Measurements from ENCODE around the gene ST6GALNAC1.
"Not testable (repeated sequence)": the region's sequence is repeated elsewhere in the genome, so short reads cannot be mapped to it uniquely, and the experiment has no call there.

ST6GALNAC1 gene

DNA sequence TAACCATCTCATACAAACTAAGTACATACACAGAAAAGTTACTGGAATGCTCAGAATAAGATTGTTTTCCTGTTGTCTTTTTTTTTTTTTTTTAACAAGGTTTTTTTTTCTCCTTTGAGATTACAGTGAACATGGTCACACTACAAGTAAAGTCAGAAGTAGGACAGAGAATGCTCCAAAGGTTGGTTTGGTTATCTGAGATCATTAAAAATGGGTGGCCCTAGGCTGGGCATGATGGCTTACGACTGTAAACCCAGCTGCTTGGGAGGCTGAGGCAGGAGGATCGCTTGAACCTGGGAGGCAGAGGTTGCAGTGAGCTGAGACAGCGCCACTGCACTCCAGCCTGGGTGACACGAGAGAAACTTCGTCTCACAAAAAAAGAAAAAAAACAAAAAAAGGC is 6.9 kb upstream of the ST6GALNAC1 start:
- no peak for DNase-seq (ENCODE audit: low read depth)
- no peak overlapping the region for H3K4me3 ChIP-seq (ENCODE audit: low read depth, low read length)

DNA sequence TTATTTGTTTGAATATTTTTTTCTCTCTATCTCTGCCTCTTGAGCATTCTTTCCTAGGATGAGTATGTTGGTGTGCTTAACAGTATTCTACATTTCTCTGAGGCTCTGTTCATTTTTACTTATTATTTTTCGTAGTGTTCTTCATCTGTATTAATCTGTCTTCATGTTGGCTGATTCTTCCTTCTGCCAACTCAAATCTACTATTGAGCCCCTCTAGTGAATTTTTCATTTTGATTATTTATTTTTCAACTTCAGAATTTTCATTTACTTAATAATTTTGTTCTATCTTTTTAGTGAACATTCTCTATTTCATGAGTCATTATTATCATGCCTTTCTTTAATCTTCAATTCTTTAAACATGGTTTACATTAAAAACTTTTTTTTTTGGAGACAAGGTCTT is 3.2 kb upstream of the ST6GALNAC1 start:
- DNase-seq (ENCODE audit: low read depth): no peak
- H3K4me3 ChIP-seq (ENCODE audit: low read depth, low read length): no peak overlapping the region

DNA sequence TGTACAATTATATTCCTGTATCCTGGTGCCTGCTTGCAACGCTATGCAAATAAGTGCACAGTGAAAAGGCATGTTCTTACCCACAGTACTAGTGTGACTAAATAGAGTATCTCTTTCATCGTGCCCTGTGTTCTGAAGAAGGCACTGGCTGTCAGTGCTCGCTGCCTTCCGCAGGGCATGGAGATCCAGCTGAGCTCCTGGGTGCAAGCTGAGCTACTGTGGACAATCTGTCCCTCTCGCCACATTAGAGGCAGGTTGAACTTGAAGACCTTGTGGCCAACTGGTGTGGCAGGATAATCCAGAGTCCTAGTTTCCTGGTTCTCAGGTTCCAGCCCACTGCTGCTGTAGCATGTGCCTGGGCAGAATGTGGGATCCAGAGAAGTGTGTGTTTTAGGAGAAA is 1.9 kb upstream of the ST6GALNAC1 start:
- DNase-seq (ENCODE audit: low read depth): no peak
- no peak overlapping the region for H3K4me3 ChIP-seq (ENCODE audit: low read depth, low read length)

DNA sequence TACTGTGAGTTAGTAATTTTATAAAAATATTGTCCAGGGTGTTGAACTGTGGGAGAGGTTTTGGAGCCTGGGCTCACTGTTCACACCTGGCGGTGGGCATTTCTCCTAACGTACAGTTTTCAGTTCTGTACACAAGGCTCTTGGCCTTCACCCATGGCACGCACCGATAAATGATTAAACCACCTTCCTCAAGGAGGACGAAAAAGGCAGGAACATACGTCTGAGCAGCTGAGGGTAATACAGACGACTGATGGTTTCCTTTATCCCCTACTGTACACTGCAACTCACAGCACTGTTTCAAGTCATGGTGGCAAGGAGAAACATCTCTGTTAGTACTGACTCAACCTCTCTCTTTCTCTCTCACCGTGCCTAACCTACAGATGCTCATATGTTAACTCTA is 1.4 kb upstream of the ST6GALNAC1 start:
- H3K4me3 ChIP-seq (ENCODE audit: low read depth, low read length): no peak overlapping the region
- DNase-seq (ENCODE audit: low read depth): no peak

DNA sequence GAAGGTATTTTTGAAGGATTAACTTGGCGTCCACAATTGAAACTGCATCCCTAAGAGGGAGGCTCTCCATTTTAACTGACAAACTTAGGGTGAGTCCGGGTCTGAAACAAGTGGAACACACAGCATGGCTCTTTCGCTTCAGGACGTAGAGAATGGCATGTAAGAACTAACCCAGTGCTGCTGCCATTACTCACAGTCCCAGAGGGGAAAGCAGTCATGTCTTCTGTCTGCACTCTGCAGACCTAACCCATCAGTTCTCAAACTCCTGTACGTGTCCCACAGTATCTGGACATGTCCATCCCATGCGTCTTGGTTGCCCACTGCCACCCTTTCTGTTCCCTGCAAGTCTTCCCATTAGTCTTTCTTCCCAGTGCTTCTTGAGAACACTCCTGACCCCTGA is 563 bp downstream of the ST6GALNAC1 start:
- H3K4me3 ChIP-seq (ENCODE audit: low read depth, low read length): no peak overlapping the region
- no peak for DNase-seq (ENCODE audit: low read depth)

DNA sequence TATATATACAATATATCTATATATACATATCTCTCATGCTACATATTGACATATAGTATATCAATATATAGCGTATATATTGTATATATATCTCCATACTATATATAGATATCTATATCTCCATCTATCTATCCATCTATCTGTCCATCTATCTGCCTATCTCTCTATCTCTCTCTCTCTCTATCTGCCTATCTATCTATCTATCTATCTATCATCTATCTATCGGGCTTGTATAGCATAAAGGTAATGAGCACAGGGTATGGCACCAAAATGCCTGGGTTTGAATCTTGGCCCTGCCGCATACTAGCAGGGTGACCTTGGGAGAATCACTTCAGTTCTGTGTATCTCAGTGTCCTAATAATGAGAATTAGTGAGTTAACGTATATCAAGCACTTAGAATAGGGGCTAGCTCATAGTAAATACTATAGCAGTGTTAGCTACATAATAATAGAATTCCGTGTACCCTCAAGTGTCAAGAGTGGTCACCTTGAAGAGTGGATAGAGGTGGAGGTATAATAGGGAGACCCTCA is 1.5 kb downstream of the ST6GALNAC1 start:
- DNase-seq (ENCODE audit: low read depth): no peak
- H3K4me3 ChIP-seq (ENCODE audit: low read depth, low read length): no peak overlapping the region

DNA sequence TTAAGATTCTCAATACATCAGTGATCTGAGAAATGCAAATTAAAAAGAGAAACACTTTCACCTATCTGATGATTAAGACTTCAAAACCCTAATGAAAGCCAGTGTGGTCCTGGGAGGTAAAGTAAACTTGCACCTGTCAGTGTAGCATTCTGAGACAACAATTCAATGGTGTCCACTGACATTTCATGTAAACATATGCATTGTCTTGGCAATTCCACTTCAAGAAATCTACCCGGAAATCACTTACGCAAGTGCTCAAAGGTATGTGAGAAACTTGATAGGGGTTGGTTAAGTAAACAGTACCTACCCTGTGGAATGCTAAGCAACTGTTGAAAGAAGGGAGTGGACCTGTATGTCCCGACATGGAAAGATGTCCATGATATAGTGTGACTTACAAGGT is 2.1 kb downstream of the ST6GALNAC1 start:
- DNase-seq (ENCODE audit: low read depth): no peak
- no peak overlapping the region for H3K4me3 ChIP-seq (ENCODE audit: low read depth, low read length)

DNA sequence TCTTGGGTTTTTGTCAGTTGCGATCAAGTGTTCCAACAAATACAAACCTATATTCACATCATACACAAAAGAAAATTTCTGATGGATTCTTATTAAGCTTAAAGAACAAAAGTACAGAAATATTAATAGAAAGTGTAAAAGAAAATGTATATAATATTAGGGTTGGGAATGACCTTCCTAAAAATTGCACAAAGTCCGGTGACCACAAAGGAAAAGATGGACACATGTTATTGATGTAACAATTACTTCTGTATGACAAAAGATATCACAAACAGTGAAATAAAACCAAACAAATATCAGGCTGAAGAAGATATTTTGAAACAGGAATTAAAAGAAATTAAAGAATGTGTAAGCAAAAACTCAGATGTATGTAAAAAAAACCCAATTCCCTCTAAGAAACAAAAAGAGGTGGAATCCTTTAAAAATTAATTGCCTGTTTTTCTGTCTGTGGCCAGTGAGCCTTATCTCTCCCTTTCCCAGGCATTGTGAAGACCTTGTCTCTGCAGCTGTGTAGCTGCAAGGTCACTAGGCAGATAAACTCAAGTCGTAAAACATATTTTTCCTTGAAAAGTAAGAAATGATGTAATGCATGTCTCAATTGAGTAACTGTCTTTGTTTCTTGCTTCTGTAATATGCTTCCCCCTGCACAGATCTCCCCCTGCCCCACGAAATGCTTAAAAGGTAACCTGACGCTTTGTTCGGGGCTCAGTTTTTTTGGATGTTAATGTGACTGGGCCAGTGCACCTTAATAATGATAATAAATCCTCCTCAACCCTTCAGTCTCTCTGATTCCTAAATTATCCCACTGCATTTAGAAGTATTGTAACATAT is 2.8 kb downstream of the ST6GALNAC1 start:
- no peak for DNase-seq (ENCODE audit: low read depth)
- H3K4me3 ChIP-seq (ENCODE audit: low read depth, low read length): no peak overlapping the region

DNA sequence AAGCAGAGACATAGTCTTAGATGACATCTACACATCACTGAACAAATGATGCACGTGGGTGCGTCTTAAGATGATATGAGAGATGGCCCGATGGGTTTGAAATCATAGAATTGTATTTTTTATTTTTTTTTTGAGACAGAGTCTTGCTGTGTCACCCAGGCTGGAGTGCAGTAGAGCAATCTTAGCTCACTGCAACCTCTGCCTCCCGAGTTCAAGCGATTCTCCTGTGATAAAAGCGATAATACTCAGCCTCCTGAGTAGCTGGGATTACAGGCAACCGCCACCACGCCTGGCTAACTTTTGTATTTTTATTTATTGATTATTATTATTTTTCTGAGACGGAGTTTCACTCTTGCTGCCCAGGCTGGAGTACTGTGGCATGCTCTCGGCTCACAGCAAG is 5.3 kb downstream of the ST6GALNAC1 start:
- no peak overlapping the region for H3K4me3 ChIP-seq (ENCODE audit: low read depth, low read length)
- no peak for DNase-seq (ENCODE audit: low read depth)

DNA sequence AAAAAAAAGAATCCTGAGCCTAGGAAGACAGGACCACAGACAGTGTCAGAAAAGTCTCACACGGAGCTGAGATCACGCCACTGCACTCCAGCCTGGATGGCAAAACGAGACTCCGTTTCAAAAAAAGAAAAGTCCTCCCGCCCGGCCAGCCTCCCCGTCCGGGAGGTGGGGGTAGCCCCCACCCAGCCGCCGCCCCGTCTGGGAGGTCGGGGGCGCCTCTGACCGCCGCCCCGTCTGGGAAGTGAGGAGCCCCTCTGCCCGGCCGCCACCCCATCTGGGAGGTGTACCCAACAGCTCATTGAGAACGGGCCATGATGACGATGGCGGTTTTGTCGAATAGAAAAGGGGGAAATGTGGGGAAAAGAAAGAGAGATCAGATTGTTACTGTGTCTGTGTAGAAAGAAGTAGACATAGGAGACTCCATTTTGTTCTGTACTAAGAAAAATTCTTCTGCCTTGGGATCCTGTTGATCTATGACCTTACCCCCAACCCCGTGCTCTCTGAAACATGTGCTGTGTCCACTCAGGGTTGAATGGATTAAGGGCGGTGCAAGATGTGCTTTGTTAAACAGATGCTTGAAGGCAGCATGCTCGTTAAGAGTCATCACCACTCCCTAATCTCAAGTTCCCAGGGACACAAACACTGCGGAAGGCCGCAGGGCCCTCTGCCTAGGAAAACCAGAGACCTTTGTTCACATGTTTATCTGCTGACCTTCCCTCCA is 6.9 kb downstream of the ST6GALNAC1 start:
- not testable (repeated sequence) for H3K4me3 ChIP-seq (ENCODE audit: low read depth, low read length); DNase-seq (ENCODE audit: low read depth)

DNA sequence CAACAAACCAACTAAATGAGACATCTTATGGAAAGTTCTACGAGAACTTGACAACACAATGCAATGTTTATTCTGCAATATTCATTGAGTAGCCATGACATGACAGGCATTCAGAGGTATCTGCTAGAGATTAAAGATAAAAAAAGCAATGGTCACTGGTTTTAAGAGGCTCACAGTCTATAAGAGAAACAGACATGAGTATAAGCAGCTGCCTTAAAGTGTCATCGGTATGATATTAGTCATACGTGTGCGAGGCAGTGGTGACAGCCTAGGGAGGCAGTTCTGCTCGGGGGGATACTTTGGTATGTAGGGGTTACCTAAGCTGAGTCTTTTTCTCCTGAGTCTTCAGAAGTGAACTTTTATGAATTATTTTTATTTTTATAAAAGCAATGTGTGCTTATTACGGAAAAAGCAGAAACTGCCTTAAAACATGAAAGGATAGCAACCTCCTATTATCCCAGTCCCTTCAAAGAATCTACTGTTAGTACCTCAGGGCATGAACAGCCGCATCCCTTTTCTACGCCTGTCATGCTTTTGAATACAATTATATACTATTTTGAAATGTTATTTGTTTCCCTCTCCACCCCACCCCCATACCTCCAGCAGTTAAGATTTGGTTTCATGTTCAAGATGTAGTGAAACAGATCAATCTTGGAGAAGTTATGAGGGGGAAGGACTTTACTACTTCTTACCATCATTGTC is 7.7 kb downstream of the ST6GALNAC1 start:
- H3K4me3 ChIP-seq (ENCODE audit: low read depth, low read length): no peak overlapping the region
- DNase-seq (ENCODE audit: low read depth): no peak

DNA sequence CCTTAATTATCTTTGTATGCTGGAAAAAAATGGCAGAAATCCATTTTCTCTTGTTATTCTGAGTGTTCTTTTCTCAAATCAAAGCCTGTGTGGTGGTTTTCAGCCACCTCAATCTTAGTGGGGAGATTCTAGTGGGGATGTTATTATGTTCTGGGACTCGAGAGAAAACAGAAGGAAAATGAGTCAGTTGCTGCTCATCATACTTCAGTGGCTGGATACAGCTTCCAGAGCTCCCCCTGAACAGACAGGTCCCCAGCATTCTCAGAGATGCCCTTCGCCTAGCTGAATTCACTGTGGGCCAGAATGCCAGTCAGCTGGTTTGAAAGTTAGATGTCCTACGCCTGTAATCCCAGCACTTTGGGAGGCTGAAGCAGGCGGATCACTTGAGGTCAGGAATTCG is 8.5 kb downstream of the ST6GALNAC1 start:
- no peak for DNase-seq (ENCODE audit: low read depth)
- H3K4me3 ChIP-seq (ENCODE audit: low read depth, low read length): no peak overlapping the region

DNA sequence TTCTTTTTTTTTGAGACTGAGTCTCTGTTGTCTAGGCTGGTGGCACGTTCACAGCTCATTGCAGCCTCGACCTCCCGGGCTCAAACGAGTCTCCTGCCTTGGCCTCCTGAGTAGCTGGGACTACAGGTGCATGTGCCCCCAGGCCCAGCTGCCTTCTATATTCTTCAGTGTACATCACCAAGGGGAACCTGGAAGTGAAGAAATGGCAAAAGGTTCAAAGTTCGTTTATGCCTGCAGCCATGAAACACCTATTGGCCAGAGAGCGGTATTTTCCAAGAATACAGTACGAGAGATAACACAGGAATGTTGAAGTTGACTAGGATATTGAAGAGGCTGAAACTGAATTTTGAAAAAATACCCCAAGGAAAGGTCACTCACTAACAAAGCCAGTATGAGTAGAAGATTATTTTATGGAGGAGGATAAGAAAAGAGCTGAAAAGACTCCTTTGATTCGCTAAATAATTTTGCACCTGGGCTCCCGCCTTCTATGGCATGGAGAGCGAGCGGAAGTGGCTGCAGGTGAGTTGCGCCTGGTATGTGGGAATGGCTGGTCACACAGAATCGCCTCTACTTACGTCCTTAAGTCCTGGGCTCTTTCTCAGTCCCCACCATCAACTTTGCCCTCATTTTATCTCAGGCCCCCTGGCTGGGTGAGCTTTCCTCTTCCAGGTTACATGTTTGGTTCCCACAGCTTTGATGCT is 9.8 kb downstream of the ST6GALNAC1 start:
- no peak for DNase-seq (ENCODE audit: low read depth)
- no peak overlapping the region for H3K4me3 ChIP-seq (ENCODE audit: low read depth, low read length)

DNA sequence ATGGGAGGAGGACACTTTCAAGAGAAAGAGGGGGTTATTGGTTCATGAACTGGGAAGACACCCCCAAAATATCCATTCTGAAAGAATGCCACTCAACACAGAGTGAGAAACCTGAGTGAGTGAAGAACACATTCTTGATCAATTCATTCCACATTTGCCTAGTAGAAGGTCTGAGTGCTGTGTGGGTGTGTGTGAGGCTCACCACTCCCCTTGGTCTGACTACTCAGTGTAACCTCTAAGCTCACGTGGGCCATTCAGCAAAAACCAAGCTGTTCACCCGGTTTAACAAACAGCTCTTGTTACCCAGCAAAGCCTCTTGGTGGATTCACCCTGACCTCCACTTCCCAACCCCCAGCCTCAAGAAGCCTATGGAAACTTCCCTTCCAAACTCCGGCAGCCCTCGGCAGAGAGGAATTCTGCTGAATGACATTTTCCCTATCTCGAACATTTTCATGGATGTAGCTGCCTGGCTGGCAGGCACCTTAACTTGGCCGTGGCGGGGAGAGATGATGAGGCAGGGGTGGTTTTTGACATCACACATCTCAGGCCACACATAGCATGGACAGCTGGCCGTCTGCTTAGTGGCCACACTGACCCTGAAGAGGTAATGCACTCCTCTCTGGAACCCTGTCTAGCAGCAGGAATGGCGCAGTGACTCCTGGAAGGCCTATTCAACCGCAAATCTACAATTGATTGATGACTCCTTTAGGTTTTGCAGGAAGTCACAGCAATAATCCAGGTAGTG is 11.6 kb downstream of the ST6GALNAC1 start:
- no peak overlapping the region for H3K4me3 ChIP-seq (ENCODE audit: low read depth, low read length)
- no peak for DNase-seq (ENCODE audit: low read depth)

DNA sequence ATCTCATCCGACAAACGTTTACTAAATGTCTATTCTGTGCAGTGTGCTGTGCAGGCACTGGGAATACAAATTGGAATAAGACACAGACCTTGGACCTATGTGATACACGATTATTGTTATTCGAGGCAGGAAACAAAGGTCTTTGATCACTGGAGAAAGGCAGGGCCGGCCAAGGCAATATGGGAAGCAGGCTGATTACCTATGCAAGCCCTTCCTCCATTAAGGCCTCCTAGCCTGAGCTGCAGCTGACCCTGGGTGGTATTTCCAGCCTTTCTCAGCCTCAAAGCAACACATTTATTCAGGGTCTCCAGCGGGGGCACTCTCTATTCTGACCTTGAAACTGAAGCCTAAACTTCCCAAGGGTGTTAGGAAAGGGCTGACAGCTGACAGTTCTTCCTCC is 13.4 kb downstream of the ST6GALNAC1 start:
- no peak overlapping the region for H3K4me3 ChIP-seq (ENCODE audit: low read depth, low read length)
- no peak for DNase-seq (ENCODE audit: low read depth)

DNA sequence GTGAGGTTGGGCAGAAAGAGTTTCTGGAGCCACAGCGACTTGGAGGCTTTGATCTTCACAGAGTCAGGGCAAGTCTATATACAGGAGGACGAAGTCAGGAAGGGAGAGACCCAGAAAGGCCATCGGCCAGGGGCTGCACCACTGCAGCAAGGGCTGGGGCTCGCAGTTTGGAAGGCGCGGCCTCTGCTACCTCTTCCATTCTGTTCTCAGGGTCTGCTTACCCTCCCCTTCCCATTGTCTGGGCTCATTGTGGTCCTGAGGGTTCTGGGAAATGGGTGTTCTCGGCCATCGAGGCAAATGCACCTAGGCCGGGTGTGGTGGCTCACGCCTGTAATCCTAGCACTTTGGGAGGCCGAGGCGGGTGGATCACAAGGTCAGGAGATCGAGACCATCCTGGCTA is 16.0 kb downstream of the ST6GALNAC1 start:
- no peak for DNase-seq (ENCODE audit: low read depth)
- H3K4me3 ChIP-seq (ENCODE audit: low read depth, low read length): no peak overlapping the region

DNA sequence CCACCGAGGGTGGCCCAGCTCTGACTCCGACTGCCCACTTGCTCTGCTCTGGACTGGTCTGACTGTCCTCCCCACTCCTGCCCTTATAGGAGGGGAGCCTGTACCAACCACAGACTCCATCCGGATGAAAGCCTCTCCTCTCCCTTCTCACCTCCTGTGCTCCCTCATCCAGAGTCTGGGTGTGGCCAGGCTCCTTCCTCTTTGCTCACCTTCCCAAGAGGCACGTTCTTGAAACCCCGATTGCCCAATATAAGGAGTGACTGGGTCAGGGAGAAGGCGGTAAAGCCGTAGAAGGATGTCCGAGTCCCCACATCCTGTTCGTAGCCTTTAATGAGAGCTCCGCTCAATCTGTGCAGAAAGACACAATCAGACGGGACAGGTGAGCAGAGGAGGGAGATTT is 17.1 kb downstream of the ST6GALNAC1 start:
- no peak overlapping the region for H3K4me3 ChIP-seq (ENCODE audit: low read depth, low read length)
- no peak for DNase-seq (ENCODE audit: low read depth)

DNA sequence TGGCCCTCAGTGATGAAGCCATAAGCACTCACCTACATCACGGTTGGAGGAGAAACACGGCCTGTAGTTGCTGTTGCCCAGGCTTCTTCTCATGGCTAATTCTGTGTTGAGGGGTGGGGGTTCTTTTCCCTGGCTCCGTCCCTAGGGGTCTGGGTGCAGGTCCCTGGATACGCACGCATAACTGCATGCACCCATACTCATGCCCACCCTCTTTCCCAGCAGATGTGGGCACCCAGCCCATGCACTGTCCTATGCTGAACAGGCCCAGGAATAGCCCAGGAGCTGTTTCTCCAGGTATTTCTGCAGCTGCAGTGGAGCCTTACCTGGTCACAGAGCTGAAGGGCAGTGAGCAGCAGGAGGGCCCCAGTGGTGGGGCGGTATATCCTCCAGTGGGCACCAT is 18.1 kb downstream of the ST6GALNAC1 start:
- DNase-seq (ENCODE audit: low read depth): no peak
- no peak overlapping the region for H3K4me3 ChIP-seq (ENCODE audit: low read depth, low read length)

Data from skeletal muscle cell (primary cell).